GM21619 (cell line): Measurements from ENCODE around the gene XPR1.

Experiments used
- ATAC-seq: cut with Tn5 transposase; IDR thresholded peaks from one replicate; pipeline ENCODE4 v1.9.1; 2021; ENCODE audit not compliant: unreplicated experiment

Gene XPR1

DNA sequence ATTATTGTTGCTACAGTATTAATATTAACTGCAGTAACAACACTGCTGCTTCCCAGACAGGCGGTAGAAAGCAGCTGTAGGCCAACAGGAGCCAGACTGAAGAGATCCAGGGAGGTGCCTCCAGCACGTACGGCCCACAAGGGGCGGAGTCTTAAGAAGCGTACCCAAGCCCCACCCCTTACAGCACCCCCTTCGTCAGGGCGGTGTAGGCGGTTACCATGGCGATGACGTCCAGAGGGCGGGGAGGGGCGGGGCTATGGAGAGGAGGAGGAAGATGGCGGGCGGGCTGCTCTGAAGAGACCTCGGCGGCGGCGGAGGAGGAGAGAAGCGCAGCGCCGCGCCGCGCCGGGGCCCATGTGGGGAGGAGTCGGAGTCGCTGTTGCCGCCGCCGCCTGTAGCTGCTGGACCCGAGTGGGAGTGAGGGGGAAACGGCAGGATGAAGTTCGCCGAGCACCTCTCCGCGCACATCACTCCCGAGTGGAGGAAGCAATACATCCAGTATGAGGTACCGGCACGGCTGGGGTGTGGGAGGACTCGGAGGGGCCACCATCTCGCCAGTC is at the start of gene XPR1:
Gene XPR1 (plus strand): TSS at position 257 of the 560 bp plus-strand sequence. CDS start 180 bp downstream, at position 437.
- ATAC-seq = peak; percentile 94

DNA sequence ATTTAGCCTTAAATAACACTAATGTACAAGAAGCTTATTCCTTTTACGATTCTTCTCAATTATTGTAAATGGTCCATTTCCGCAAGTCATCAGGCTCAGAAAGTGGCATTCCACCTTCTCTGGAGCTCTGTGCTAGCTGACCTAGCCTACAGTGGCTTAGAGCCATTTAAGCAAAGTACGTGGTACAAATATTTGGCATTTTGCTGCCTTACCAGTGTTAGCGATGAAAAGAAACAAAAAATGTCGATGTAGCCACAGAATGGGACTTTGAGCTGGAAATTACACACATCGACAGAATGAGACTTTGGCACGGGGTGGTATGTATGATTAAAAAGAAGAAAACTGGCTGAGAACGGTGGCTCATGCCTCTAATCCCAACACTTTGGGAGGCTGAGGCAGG is 47.0 kb upstream of the XPR1 start:
- no peak for ATAC-seq

GRCh38 chr1:180585994-180586359 is 45.8 kb upstream of the XPR1 start:
- no peak for ATAC-seq

DNA sequence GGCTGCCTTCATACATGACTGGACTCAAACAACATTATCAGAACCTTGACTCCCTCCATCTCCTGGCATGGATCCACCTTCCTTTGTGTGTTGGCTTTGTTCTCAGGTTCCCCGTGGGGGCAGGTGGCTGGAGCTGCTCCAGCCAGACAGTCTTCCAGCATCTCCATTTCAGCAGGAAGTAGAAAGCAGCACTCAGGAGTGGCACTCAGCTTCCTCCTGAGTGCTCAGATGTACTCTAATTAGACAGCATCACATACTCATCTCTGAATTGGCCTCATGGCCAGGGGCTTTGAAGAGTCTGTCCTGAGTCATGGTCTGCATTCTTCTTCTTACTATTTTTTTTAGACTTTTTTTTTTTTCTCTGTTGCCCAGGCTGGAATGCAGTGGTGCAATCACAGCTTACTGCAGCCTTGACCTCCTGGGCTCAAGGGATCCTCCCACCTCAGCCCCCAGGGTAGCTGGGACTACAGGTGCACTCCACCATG is 45.1 kb upstream of the XPR1 start:
- ATAC-seq = no peak

- ATAC-seq = no peak
Observed at GRCh38 chr1:180588121-180588520, 43.7 kb upstream of the XPR1 start.

- ATAC-seq = no peak
Observed at GRCh38 chr1:180590889-180591288, 40.9 kb upstream of the XPR1 start.

DNA sequence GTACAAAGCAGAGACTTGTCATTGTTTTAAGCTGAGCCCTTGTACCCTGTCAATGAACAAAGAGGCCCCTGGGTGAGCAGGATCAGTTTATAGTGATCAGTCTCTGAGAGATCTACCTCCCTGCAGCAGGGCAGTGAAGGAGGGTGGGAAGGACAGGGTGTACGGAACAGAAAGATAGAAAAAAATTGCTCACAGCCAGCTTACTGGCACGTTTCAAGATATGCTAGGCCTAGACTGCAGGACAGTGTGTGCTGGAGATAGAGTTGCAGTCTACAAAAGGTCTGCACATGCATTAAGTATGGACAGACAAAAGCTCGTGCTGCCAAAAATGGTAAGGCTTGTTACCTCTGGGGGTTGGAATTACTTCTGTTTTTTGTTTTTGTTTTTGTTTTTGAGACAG is 38.4 kb upstream of the XPR1 start:
- no peak for ATAC-seq

DNA sequence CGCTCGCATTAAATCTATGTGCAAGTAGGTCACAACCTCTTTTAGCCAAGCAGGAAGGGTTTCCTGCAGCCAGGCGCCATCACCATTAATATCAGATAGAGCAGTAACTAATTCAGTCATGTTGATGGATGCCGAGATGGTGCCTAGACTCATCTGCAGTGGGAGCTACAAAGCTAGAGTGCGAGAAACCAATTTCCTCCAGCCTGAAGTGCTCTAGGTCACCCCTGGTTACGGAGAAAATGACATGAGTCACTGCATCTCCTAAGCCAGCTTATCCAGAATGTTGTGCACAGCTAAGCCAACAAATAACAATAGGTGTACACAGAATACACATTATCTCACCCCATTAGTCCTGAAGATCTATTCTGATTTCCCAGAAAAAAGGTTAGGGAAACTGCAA is 37.1 kb upstream of the XPR1 start:
- no peak for ATAC-seq

GRCh38 chr1:180595966-180596365 is 35.9 kb upstream of the XPR1 start:
- ATAC-seq = no peak

- ATAC-seq = no peak
Observed at GRCh38 chr1:180597520-180597919, 34.3 kb upstream of the XPR1 start.

- no peak for ATAC-seq
Observed at GRCh38 chr1:180598333-180598974, 33.4 kb upstream of the XPR1 start.

- no peak for ATAC-seq
Observed at GRCh38 chr1:180600343-180600742, 31.5 kb upstream of the XPR1 start.

DNA sequence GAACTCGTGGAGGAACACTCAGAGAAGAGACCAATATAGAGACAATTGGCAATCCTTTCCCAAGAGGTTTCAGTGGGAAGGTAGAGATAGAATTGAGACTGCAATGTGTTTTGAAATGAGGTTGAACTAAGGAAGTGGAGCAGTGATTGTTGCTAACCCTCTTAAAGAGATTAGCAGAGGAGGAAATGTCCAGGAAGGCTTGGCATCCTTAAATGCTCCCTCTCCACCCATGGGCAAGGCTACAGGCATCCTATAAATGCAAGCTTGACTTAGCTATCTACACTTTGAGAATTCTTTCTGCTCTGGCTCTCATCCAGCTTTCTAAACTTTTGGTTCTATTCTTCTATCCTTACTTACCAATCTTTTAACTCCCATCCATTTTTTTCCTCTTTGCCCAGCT is 30.3 kb upstream of the XPR1 start:
- no peak for ATAC-seq

DNA sequence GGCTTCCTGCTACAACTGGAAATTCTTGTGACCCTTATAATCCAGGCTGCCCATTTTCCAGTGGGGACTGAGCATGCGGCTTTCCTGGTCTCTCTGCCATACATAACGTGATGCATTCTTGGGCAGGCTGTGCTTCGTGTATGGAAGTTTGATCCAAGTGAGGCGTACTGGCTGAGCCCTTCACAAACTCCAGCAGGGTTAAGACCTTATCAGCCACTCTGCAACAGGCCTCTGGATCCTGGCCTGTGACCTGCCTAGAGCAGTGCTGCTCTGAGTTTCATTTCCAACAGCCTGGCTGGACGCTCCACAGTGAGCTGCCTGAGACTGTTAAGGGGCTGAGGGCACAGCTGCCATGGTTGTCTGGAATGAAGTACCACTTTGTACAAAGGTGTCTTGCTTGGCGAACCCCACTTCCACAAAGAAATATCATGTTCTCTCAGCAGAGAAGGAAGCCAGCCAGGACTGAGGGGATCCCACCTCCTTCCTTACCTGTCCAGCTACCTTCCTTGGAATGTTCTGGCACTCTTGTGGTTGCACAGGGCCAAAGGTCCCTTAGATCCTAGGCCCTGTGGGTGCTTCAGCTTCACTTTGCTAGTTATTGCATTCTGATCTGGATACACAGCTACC is 28.5 kb upstream of the XPR1 start:
- no peak for ATAC-seq

DNA sequence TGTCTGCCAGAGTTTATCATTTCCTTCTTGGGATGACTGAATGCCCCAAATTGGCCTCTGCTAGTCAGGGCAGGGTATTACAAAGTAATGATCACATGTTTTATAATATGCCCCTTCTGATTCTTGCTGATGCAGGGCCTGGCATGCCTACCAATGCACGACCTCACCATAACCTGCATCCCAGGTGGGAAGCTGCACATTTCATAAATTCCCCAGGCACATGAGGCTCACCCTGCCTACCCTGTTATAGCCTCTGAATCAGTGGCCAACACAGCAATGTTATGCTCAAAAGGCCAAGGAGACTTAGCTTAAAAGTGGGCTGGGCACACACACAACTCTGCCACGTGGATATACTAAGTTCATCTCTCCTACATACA is 28.0 kb upstream of the XPR1 start:
- ATAC-seq = no peak

GRCh38 chr1:180606155-180606554 is 25.7 kb upstream of the XPR1 start:
- no peak for ATAC-seq

- no peak for ATAC-seq
Observed at GRCh38 chr1:180609643-180610555, 21.9 kb upstream of the XPR1 start.

GRCh38 chr1:180610556-180611015 is 21.2 kb upstream of the XPR1 start:
- ATAC-seq = no peak

- ATAC-seq = no peak
Observed at GRCh38 chr1:180611016-180611930, 20.5 kb upstream of the XPR1 start.

GRCh38 chr1:180612632-180613031 is 19.2 kb upstream of the XPR1 start:
- no peak for ATAC-seq
